GM12878 (cell line): ENCODE results near the gene XPNPEP3. TPM values are rescaled to one million over a fixed set of nuclear protein-coding genes. Genes with fewer than 3 reads are reported as not detected.

Experiments
- ATAC-seq: fragments of 200-7000 bp; cut with Tn5 transposase; 3 replicates; pipeline ENCODE4 v1.9.1; 2020; ENCODE audit warnings: mild to moderate bottlenecking, moderate library complexity
- BruUV-seq: library from RNA; stranded (reverse); fragments of 400-500 nt; replicated peaks from 2 replicates; lab custom pipeline; 2021; lab: Mats Ljungman, UMichigan
- CTCF ChIA-PET: fragments of 300-600 bp; sonication (Branson Sonifier 250); formaldehyde crosslinking; extraction: SDS; loops from one replicate; lab custom pipeline; 2021; ENCODE audit warnings: inconsistent platforms; lab: Yijun Ruan, JAX
- POLR2A ChIA-PET: fragments of 350-600 bp; formaldehyde crosslinking; extraction: SDS; loops from one replicate; lab custom pipeline; 2021; ENCODE audit warnings: inconsistent platforms; lab: Charles Lee
- RAD21 ChIA-PET: fragments of 300-600 bp; sonication (Branson Sonifier 250); formaldehyde crosslinking; loops from one replicate; lab custom pipeline; 2023; ENCODE audit warnings: antibody characterized with exemption; ENCODE audit not compliant: unreplicated experiment; lab: Charles Lee
- SMC1A ChIA-PET: fragments of 300-600 bp; sonication (Branson Sonifier 250); formaldehyde crosslinking; loops from one replicate; lab custom pipeline; 2023; ENCODE audit not compliant: unreplicated experiment, uncharacterized antibody; lab: Charles Lee
- DNase-seq: peaks from one replicate; pipeline ENCODE4 v3.0.0-alpha.2; 2011; ENCODE audit warnings: low read depth, low spot score
- FAIRE-seq: peaks from 3 replicates; lab custom pipeline; 2011; peaks lifted over from hg19 to GRCh38; lab: Jason Lieb, UNC
- H2AFZ ChIP-seq: 2 replicates; pipeline ENCODE4 v1.6.0; 2011; ENCODE audit warnings: low read depth, low read length, control low read depth; ENCODE audit not compliant: control insufficient read depth
- H3K27ac ChIP-seq: 2 replicates; pipeline ENCODE4 v1.5.1; 2011; ENCODE audit warnings: control low read depth; ENCODE audit not compliant: control insufficient read depth, insufficient read depth
- H3K27me3 ChIP-seq, 2 experiments: replicated peaks in 1 of 2; 2 replicates each; pipeline versions ENCODE4 v1.6.0 to v1.6.1; 2011; ENCODE audit warnings: low read length in 1 of 2; ENCODE audit not compliant: control insufficient read depth in 2 of 2, insufficient read depth in 2 of 2
- H3K36me3 ChIP-seq, 2 experiments: 2 replicates each; pipeline ENCODE4 v1.5.1; 2011; ENCODE audit warnings: low read length in 1 of 2; ENCODE audit not compliant: control insufficient read depth in 2 of 2, insufficient read depth in 2 of 2
- H3K4me1 ChIP-seq: 2 replicates; pipeline ENCODE4 v1.6.1; 2011; ENCODE audit warnings: mild to moderate bottlenecking, low read length, moderate library complexity, mixed read lengths; ENCODE audit not compliant: control insufficient read depth, insufficient read depth
- H3K4me2 ChIP-seq: 2 replicates; pipeline ENCODE4 v1.6.0; 2011; ENCODE audit warnings: control low read depth; ENCODE audit not compliant: control insufficient read depth, insufficient read depth
- H3K4me3 ChIP-seq: fragments of 200-600 bp; sonication (generic); 2 replicates; pipeline ENCODE4 v1.5.1; 2016
- H3K79me2 ChIP-seq: 2 replicates; pipeline ENCODE4 v1.6.0; 2011; ENCODE audit warnings: low read length; ENCODE audit not compliant: control insufficient read depth, insufficient read depth
- H3K9ac ChIP-seq: 2 replicates; pipeline ENCODE4 v1.8.0; 2011; ENCODE audit warnings: low read length, control low read depth, mixed read lengths; ENCODE audit not compliant: control insufficient read depth, insufficient read depth
- H3K9me3 ChIP-seq: replicated peaks from 3 replicates; pipeline ENCODE4 v1.5.1; 2011; ENCODE audit warnings: mild to moderate bottlenecking, low read length; ENCODE audit not compliant: control insufficient read depth, insufficient read depth
- H4K20me1 ChIP-seq: 2 replicates; pipeline ENCODE4 v1.6.0; 2011; ENCODE audit not compliant: control insufficient read depth, insufficient read depth
- CBFB ChIP-seq: IDR thresholded peaks from 2 replicates; pipeline ENCODE4 v1.6.1; 2016; ENCODE audit warnings: antibody characterized with exemption, low read depth
- CBX3 ChIP-seq: fragments of 200-600 bp; sonication (generic); IDR thresholded peaks from 2 replicates; pipeline ENCODE4 v1.6.1; 2016; ENCODE audit warnings: low read depth, borderline replicate concordance
- CHD2 ChIP-seq: IDR thresholded peaks from 2 replicates; pipeline ENCODE4 v1.6.1; 2011; ENCODE audit warnings: low read depth, low read length, improper control_type of control experiment, borderline replicate concordance
- NR2C2 ChIP-seq: IDR thresholded peaks from 2 replicates; pipeline ENCODE4 v1.6.1; 2011; ENCODE audit warnings: borderline replicate concordance, low read depth; ENCODE audit not compliant: control insufficient read depth, insufficient read length
- SREBF1 ChIP-seq: IDR thresholded peaks from 2 replicates; pipeline ENCODE4 v1.6.1; 2012; ENCODE audit warnings: mild to moderate bottlenecking, low read length
- ZNF217 ChIP-seq: fragments of 450-650 bp; IDR thresholded peaks from 2 replicates; pipeline ENCODE4 v1.6.1; 2017; ENCODE audit warnings: antibody characterized with exemption, mild to moderate bottlenecking
- WGBS: methylation state at CpG from one replicate; pipeline ENCODE4 v1.1.6; 2016; ENCODE audit warnings: low lambda C conversion rate; ENCODE audit not compliant: insufficient replicate concordance, insufficient coverage; ENCODE audit errors: missing lambda C conversion rate; 5-methylcytosine and 5-hydroxymethylcytosine counted together
- in situ Hi-C: fragments of 300-500 bp; cut with MboI; formaldehyde crosslinking; loops from 9 replicates; pipeline ENCODE4 v1.14.3; 2018; ENCODE audit warnings: mixed read lengths
- intact Hi-C: fragments of 100-400 bp; cut with micrococcal nuclease; formaldehyde crosslinking; loops from one replicate; pipeline ENCODE4 v1.14.2; 2022; ENCODE audit not compliant: unreplicated experiment
- polyA plus RNA-seq, 11 experiments: library from polyadenylated mRNA; depleted of rRNA in 4 of 11; unstranded in 6 of 11; stranded (reverse) in 5 of 11; fragments of >200 nt; fragmentation: Nextera tagmentation in 4 of 11; fragmentation: Illumina TruSeq in 1 of 11; extraction: Ambion mirVana in 4 of 11; extraction: Trizol in 1 of 11; gene quantifications; 1 replicate in 1 of 11; 2 replicates in 10 of 11; pipeline versions ENCODE4 v1.2.1 to v1.2.3, GENCODE V29; 2011 to 2016; ENCODE audit warnings: inconsistent platforms in 2 of 11, missing spikeins in 2 of 11, low read depth in 1 of 11
- total RNA-seq, 4 experiments: library from RNA; depleted of rRNA in 3 of 4; stranded (reverse); fragments of >200 nt in 3 of 4; fragmentation: Illumina TruSeq in 1 of 4; extraction: Trizol in 1 of 4; gene quantifications; 2 replicates each; pipeline versions ENCODE4 v1.2.1 to v1.2.3, GENCODE V29; 2013 to 2021

Gene XPNPEP3
- total and polyA plus RNA-seq, 10 of the 15 experiments (the other 5 are each of a cell fraction or from before 2014, with no cell fraction given): 6.7 to 19.9 (median 11.7) TPM

DNA sequence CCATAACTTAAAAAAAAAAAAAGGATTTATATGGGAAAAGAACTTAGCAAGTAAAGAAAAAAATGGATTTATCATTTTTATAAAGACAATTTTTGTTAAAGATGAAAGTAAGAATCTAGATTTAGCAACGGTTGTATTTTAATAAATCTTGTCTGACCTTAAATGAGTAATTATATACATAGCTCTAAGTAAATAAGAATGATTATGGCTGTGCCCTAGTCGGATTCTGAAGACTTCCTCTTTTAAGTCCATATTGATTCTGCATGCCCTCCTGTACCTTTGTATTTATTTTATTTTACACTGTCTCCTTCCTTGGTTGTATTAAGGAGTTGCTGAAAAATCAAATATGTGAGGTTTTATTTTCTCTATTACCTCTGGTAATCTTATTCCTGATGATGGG is 101.4 kb downstream of the XPNPEP3 start:
- H3K36me3 ChIP-seq: peaks cover 0 to 29% of the 10 kb centered on the region in 2 experiments
- no peak overlapping the region for H3K9ac ChIP-seq
- no peak for TF ChIP-seq CBFB
- TF ChIP-seq CBX3: no peak
- no peak for TF ChIP-seq CHD2
- no peak for TF ChIP-seq ZNF217
- no peak for TF ChIP-seq NR2C2
- no peaks in the 10 kb centered on the region for H3K9me3 ChIP-seq
- WGBS: 50% methylated on average over 2 of the region's 2 CpGs
- no peak for FAIRE-seq
- BruUV-seq: no TSS peak
- no peaks in the 10 kb centered on the region for H3K27me3 ChIP-seq
- H4K20me1 ChIP-seq: no peaks in the 10 kb centered on the region
- ATAC-seq: no peak
- in situ Hi-C loops: no loop called here
- H2AFZ ChIP-seq: no peak overlapping the region
- no peak overlapping the region for H3K4me3 ChIP-seq
- POLR2A ChIA-PET: interaction anchor here (0.5 to 1.7 kb wide), 4 partner anchors 29 to 135 kb away, joined by 3 to 6 read pairs (median 4); no protein-coding TSS in a partner anchor
- no peak overlapping the region for H3K4me2 ChIP-seq
- peaks cover 27% of the 10 kb centered on the region for H3K79me2 ChIP-seq
- no peak overlapping the region for H3K27ac ChIP-seq
- DNase-seq: no peak
- RAD21 ChIA-PET: no interaction called here
- intact Hi-C loops: no loop called here
- H3K4me1 ChIP-seq: no peaks in the 10 kb centered on the region
- SMC1A ChIA-PET: interaction anchor here (0.6 to 1.4 kb wide), 3 partner anchors 8 to 260 kb away, joined by 3 to 5 read pairs (median 3); no protein-coding TSS in a partner anchor
- CTCF ChIA-PET: no interaction called here

DNA sequence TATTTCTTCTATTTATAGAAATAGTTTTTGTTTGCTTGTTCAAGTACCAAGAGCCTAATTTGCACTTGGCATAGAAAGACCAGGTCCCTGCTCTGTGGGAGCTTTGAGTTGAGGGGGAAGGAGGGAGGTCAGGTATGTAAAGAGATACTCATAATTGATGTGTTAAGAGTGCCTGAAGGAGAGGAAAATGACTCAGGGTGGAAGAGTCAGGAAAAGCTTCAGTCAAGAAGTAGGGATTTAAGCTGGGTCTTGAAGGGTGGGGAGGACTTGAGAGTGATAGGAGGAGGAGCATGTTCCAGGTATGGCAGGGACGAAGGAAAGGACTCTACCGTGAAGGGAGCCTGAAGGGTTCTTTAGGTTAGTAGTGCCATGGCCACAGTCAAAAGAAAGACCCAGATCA is 103.2 kb downstream of the XPNPEP3 start:
- Histone ChIP-seq H3K4me3 (no peak overlapping the region), H3K27ac (no peak overlapping the region), H3K27me3 (no peaks in the 10 kb centered on the region), H3K9ac (no peak overlapping the region), H4K20me1 (no peaks in the 10 kb centered on the region), H3K9me3 (no peaks in the 10 kb centered on the region), H3K4me2 (no peak overlapping the region), H3K4me1 (no peaks in the 10 kb centered on the region), H2AFZ (no peak overlapping the region), H3K36me3 (peaks cover 1 to 31% of the 10 kb centered on the region in 2 experiments), H3K79me2 (peaks cover 12% of the 10 kb centered on the region)
- WGBS: 75% methylated on average over 2 of the region's 2 CpGs
- POLR2A ChIA-PET: interaction anchor here (0.6 to 1.4 kb wide), 2 partner anchors 9 to 31 kb away, joined by 3 to 5 read pairs; partner anchors contain the start of gene RBX1
- SMC1A ChIA-PET: interaction anchor here (1.0 to 1.7 kb wide), 3 partner anchors 37 to 150 kb away, joined by 3 to 5 read pairs (median 3); no protein-coding TSS in a partner anchor
- intact Hi-C loops (no loop called here), in situ Hi-C loops (no loop called here)
- no peak for FAIRE-seq
- no peak for DNase-seq
- RAD21 ChIA-PET: no interaction called here
- TF ChIP-seq SREBF1: no peak
- no TSS peak for BruUV-seq
- CTCF ChIA-PET: interaction anchor here (1.0 to 2.1 kb wide), 2 partner anchors 37 to 133 kb away, joined by 3 to 7 read pairs; no protein-coding TSS in a partner anchor
- no peak for ATAC-seq
